K562 (cell line): ENCODE results near the gene FRMD4A. TPM values are rescaled to one million over a fixed set of nuclear protein-coding genes. Genes with fewer than 3 reads are reported as not detected.

ENCODE experiments used
- ATF6 ChIP-seq: sonication (generic); formaldehyde crosslinking; IDR thresholded peaks from 2 replicates; pipeline ENCODE4 v1.4.0; 2020; ENCODE audit warnings: mild to moderate bottlenecking, missing genetic modification reagents
- CEBPZ ChIP-seq: fragments of 150-350 bp; IDR thresholded peaks from 2 replicates; pipeline ENCODE4 v1.6.1; 2014; ENCODE audit warnings: low read depth, mild to moderate bottlenecking, low read length, borderline replicate concordance
- ETS1 ChIP-seq: conservative IDR thresholded peaks from 2 replicates; pipeline ENCODE4 v1.6.1; 2011; ENCODE audit warnings: low read depth, mild to moderate bottlenecking, low read length; ENCODE audit not compliant: control insufficient read depth
- GTF3C2 ChIP-seq: IDR thresholded peaks from 3 replicates; pipeline ENCODE4 v1.6.1; 2011; ENCODE audit warnings: borderline replicate concordance, mild to moderate bottlenecking, moderate library complexity; ENCODE audit not compliant: insufficient read length; ENCODE audit errors: extremely low read depth
- MAFK ChIP-seq: IDR thresholded peaks from 2 replicates; pipeline ENCODE4 v1.6.1; 2011; ENCODE audit warnings: low read length, improper control_type of control experiment
- NUFIP1 ChIP-seq: fragments of 450-650 bp; IDR thresholded peaks from 2 replicates; pipeline ENCODE4 v1.6.1; 2018; ENCODE audit not compliant: partially characterized antibody
- RBM15 ChIP-seq: fragments of 200-400 bp; formaldehyde crosslinking; IDR thresholded peaks from 2 replicates; pipeline ENCODE4 v1.6.1; 2018; ENCODE audit warnings: mild to moderate bottlenecking, low read length, moderate library complexity; ENCODE audit not compliant: insufficient read depth
- STAT6 ChIP-seq: sonication (generic); formaldehyde crosslinking; IDR thresholded peaks from 2 replicates; pipeline ENCODE4 v1.8.1; 2023; ENCODE audit warnings: mild to moderate bottlenecking, missing genetic modification reagents
- USF1 ChIP-seq: sonication (generic); formaldehyde crosslinking; IDR thresholded peaks from 2 replicates; pipeline ENCODE4 v1.9.0; 2022; ENCODE audit warnings: mild to moderate bottlenecking, missing genetic modification reagents
- polyA plus RNA-seq, 8 experiments: library from polyadenylated mRNA; depleted of rRNA in 4 of 8; stranded (reverse) in 5 of 8; unstranded in 3 of 8; fragments of >200 nt; fragmentation: Nextera tagmentation in 2 of 8; fragmentation: Illumina TruSeq in 1 of 8; extraction: Ambion mirVana in 2 of 8; extraction: Trizol in 1 of 8; gene quantifications; 2 replicates each; pipeline versions ENCODE4 v1.2.1 to v1.2.3, GENCODE V29; 2011 to 2014; ENCODE audit warnings: inconsistent platforms in 1 of 8, missing spikeins in 1 of 8
- total RNA-seq, 7 experiments: library from RNA; depleted of rRNA in 6 of 7; stranded (reverse); fragments of >200 nt in 6 of 7; fragmentation: Illumina TruSeq in 2 of 7; extraction: Trizol in 2 of 7; gene quantifications; 2 replicates each; pipeline versions ENCODE4 v1.2.1 to v1.2.3, GENCODE V29; 2011 to 2021; ENCODE audit warnings: low replicate concordance in 1 of 7

Gene FRMD4A
- total and polyA plus RNA-seq, 9 of the 15 experiments (the other 6 are each of a cell fraction or from before 2014, with no cell fraction given) = 0.80 to 5.2 (median 3.0) TPM

GRCh38 chr10:13845897-13846296 is 484.8 kb downstream of the FRMD4A start (continued):
- TF ChIP-seq ATF6 (CRISPR knock-in tag) (no peak), GTF3C2 (no peak), NUFIP1 (no peak), MAFK (peak; percentile 85), CEBPZ (no peak), ETS1 (no peak), USF1 (CRISPR knock-in tag) (no peak), STAT6 (CRISPR knock-in tag) (no peak), RBM15 (no peak)
